Measurements from ENCODE around the gene RBM34. TPM values are rescaled to one million over a fixed set of nuclear protein-coding genes. Genes with fewer than 3 reads are reported as not detected.
"Not testable (repeated sequence)": the region's sequence is repeated elsewhere in the genome, so short reads cannot be mapped to it uniquely, and the experiment has no call there.

RBM34 gene
- total and polyA plus RNA-seq, 8 donors: 9.8 to 79.7 (median 56.7) TPM; not detected in 1

DNA sequence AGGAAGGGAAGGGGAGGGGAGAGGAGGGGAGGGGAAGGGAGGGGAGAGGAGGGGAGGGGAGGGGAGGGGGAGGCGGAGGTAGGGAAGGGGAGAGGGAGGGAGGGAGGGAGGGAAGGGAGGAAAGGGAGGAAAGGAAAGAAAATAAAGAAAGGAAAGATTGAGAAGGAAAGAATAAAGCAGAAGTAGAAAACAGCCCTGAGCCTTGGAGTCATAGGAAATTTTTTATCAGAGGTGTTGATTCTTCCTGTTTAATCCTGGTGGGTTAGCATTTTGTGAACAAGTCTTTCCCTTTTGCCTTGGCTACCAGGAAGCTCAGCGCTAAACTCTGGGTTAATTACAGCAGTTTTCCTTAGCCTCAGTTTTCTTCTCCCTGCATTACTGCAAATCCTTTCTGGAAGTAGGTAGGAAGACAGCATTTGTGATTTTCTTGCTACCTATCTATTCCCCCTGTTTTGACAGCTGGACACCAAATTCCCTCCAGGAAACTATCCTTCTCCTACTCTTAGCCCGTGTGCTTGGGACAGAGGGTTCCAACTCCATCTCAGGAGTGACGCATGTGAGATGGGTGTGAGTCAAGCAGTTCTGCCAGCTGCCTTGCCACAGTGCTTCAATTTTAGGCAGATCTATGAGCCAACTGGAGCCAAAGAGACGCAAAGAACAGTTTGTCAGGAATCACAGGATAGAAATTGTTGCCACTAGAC, 59.3 kb downstream of the RBM34 start:
- intact Hi-C loops (cut with DNase I; ENCODE audit: low total_unique reads): loop anchor here (10.0 kb wide), 1 partner anchor 313 kb away; no protein-coding TSS in a partner anchor
- 80 to 89% (median 85%) methylated on average over 4 to 5 of the region's 5 CpGs for WGBS, 5 donors

DNA sequence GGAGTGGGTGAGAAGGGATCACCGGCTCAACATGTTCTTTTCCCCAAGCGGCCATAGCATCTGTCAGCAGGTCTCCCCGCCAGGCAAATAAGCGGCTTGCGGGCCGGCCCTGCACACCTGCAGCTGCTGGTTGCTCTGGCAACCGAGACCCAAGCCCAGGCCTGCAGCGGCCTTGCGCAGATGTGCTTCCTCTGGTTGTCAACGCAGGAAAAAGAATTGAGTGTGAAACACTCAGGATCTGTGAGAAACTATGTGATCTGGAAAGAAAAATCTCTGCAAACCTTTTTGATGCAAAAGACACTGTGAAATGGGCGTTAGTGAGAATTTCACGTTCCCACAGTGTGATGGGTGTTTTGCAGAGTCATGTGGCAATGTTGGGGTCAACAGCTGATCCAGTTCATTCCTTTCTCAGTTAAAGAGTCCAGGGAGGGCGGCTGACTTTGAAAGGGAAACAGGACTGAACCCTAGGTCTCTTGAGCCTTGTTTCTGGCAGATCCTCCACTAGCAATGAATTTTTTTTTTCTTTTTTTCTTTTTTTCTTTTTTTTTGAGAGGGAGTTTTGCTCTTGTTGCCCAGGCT, 60.8 kb downstream of the RBM34 start:
- no peaks in the 10 kb centered on the region for H3K36me3 ChIP-seq
- DNase-seq: no peak
- intact Hi-C loops (cut with DNase I; ENCODE audit: low total_unique reads): loop anchor here (10.0 kb wide), 1 partner anchor 315 kb away; no protein-coding TSS in a partner anchor
- H3K9me3 ChIP-seq: no peaks in the 10 kb centered on the region
- no peak overlapping the region for H3K27ac ChIP-seq
- TF ChIP-seq, protein P1, sequence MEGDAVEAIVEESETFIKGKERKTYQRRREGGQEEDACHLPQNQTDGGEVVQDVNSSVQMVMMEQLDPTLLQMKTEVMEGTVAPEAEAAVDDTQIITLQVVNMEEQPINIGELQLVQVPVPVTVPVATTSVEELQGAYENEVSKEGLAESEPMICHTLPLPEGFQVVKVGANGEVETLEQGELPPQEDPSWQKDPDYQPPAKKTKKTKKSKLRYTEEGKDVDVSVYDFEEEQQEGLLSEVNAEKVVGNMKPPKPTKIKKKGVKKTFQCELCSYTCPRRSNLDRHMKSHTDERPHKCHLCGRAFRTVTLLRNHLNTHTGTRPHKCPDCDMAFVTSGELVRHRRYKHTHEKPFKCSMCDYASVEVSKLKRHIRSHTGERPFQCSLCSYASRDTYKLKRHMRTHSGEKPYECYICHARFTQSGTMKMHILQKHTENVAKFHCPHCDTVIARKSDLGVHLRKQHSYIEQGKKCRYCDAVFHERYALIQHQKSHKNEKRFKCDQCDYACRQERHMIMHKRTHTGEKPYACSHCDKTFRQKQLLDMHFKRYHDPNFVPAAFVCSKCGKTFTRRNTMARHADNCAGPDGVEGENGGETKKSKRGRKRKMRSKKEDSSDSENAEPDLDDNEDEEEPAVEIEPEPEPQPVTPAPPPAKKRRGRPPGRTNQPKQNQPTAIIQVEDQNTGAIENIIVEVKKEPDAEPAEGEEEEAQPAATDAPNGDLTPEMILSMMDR (IDR thresholded peaks at IDR 0.05): no peak
- no peak for TF ChIP-seq POLR2AphosphoS5 (IDR thresholded peaks at IDR 0.05)
- TF ChIP-seq EP300 (IDR thresholded peaks at IDR 0.05): no peak
- TF ChIP-seq POLR2A (IDR thresholded peaks at IDR 0.05): no peak
- no peaks in the 10 kb centered on the region for H3K27me3 ChIP-seq
- peaks cover 9 to 15% (median 10%) of the 10 kb centered on the region in 4 donors for H3K4me1 ChIP-seq
- no peak overlapping the region for H3K4me3 ChIP-seq
- 58 to 77% (median 75%) methylated on average over 13 of the region's 13 CpGs for WGBS, 5 donors

More for the DNA sequence above, 59.3 kb downstream of the RBM34 start:
- DNase-seq: no peak
- TF ChIP-seq POLR2AphosphoS5 (IDR thresholded peaks at IDR 0.05) (no peak), POLR2A (IDR thresholded peaks at IDR 0.05) (no peak), EP300 (IDR thresholded peaks at IDR 0.05) (no peak)
- TF ChIP-seq, protein P1 (IDR thresholded peaks at IDR 0.05): no peak
- H3K27me3 ChIP-seq: no peaks in the 10 kb centered on the region
- H3K27ac ChIP-seq: no peak overlapping the region
- H3K4me1 ChIP-seq: peaks cover 9 to 15% (median 10%) of the 10 kb centered on the region in 4 donors
- H3K36me3 ChIP-seq: no peaks in the 10 kb centered on the region
- no peak overlapping the region for H3K4me3 ChIP-seq
- H3K9me3 ChIP-seq: no peaks in the 10 kb centered on the region

DNA sequence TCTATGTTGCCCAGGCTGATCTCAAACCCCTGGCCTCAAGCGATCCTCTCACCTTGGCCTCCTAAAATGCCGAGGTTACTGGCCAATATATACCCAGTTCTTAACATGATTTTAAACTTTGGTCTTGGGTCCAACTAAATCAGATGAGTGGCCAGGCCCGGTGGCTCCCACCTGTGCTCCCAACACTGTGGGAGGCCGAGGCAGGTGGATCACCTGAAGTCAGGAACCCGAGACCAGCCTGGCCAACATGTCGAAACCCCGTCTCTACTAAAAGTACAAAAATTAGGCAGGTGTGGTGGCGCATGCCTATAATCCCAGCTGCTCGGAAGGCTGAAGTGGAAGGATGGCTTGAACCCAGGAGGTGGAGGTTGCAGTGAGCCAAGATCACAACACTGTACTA, 62.1 kb downstream of the RBM34 start:
- H3K4me3 ChIP-seq: no peak overlapping the region
- intact Hi-C loops (cut with DNase I; ENCODE audit: low total_unique reads): no loop called here
- no peaks in the 10 kb centered on the region for H3K27me3 ChIP-seq
- 93 to 96% (median 95%) methylated on average over 9 of the region's 9 CpGs for WGBS, 5 donors
- no peaks in the 10 kb centered on the region for H3K9me3 ChIP-seq
- peaks cover 0 to 7% (median 4%) of the 10 kb centered on the region in 4 donors for H3K4me1 ChIP-seq
- TF ChIP-seq EP300 (IDR thresholded peaks at IDR 0.05) (no peak), POLR2AphosphoS5 (IDR thresholded peaks at IDR 0.05) (no peak), POLR2A (IDR thresholded peaks at IDR 0.05) (no peak)
- TF ChIP-seq, protein P1 (IDR thresholded peaks at IDR 0.05): no peak
- DNase-seq: no peak
- H3K36me3 ChIP-seq: no peaks in the 10 kb centered on the region
- no peak overlapping the region for H3K27ac ChIP-seq

DNA sequence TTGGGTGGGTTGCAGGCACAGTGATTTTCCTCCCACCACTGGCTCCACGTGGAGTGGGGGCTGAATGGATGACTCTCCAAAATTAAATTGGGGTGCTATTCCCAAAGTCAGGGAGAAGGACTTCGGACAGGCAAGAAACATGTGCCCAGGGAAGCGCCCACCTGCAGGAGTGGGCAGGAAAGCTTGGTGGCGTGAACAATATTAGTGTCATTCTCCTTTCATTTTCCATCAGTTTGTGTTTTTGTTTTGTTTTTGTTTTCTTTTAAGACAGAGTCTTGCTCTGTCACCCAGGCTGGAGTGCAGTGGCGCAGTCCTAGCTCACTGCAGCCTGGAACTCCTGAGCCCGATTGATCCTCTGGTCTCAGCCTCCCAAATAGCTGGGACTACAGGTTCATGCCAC, 62.5 kb downstream of the RBM34 start:
- Histone ChIP-seq H3K36me3 (no peaks in the 10 kb centered on the region), H3K4me3 (no peak overlapping the region), H3K4me1 (peaks cover 2 to 7% (median 3%) of the 10 kb centered on the region in 4 donors), H3K9me3 (no peaks in the 10 kb centered on the region), H3K27ac (no peak overlapping the region), H3K27me3 (no peaks in the 10 kb centered on the region)
- no peak for TF ChIP-seq EP300 (IDR thresholded peaks at IDR 0.05)
- TF ChIP-seq, protein P1 (IDR thresholded peaks at IDR 0.05): no peak
- no peak for TF ChIP-seq POLR2AphosphoS5 (IDR thresholded peaks at IDR 0.05)
- TF ChIP-seq POLR2A (IDR thresholded peaks at IDR 0.05): no peak
- 76 to 87% (median 83%) methylated on average over 6 of the region's 6 CpGs for WGBS, 5 donors
- intact Hi-C loops (cut with DNase I; ENCODE audit: low total_unique reads): no loop called here
- no peak for DNase-seq

DNA sequence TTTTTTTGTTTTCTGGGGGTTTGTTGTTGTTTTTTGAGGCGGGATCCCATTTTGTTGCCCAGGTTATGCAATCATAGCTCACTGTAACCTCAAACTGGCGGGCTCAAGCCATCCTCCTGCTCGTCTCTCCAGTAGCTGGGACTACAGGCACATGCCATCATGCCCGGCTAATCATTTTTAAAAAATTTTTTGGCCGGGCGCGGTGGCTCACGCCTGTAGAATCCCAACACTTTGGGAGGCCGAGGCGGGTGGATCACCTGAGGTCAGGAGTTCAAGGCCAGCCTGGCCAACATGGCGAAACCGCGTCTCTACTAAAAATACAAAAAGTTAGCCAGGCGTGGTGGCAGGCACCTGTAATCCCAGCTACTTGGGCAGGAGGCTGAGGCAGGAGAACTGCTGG, 63.5 kb downstream of the RBM34 start:
- H3K4me3 ChIP-seq; intact Hi-C loops (cut with DNase I; ENCODE audit: low total_unique reads); DNase-seq; H3K27me3 ChIP-seq; H3K36me3 ChIP-seq; H3K9me3 ChIP-seq; H3K27ac ChIP-seq: not testable (repeated sequence)
- H3K4me1 ChIP-seq: peaks cover 8 to 13% (median 10%) of the 10 kb centered on the region in 4 donors
- 85 to 95% (median 90%) methylated on average over 14 of the region's 14 CpGs for whole genome bisulfite sequencing, 5 donors

All from stomach (tissue), 9 donors.